A673 (cell line): ENCODE measurements around the gene PDLIM3.

ENCODE experiments used
- CTCF ChIP-seq: fragments of 300-800, 200-600 bp; sonication (generic); conservative IDR thresholded peaks from 2 replicates; pipeline ENCODE4 v1.5.1; 2017; ENCODE audit warnings: low read depth, mild to moderate bottlenecking, antibody characterized with exemption, low read length, moderate library complexity, mixed read lengths
- EZH2 ChIP-seq: fragments of 200-600 bp; sonication (generic); IDR thresholded peaks from 2 replicates; pipeline ENCODE4 v1.6.1; 2017; ENCODE audit warnings: borderline replicate concordance, low read depth, mild to moderate bottlenecking, mixed read lengths, antibody characterized with exemption, low read length; ENCODE audit not compliant: poor library complexity, severe bottlenecking

- TF ChIP-seq CTCF (no peak), EZH2 (no peak)
Measured at GRCh38 chr4:185515248-185515647, 20.1 kb downstream of the PDLIM3 start.
